Measurements from ENCODE around the gene ZNF474.
A peak's percentile ranks its signal among the peaks of the same experiment; 100 is the strongest.

Gene ZNF474

GRCh38 chr5:122110987-122111386 lies 18.4 kb upstream of the ZNF474 start:
- no peak overlapping the region for H3K27ac Mint-ChIP-seq
- peaks cover 3% of the 10 kb centered on the region for H3K27me3 Mint-ChIP-seq
- no peaks in the 10 kb centered on the region for H3K36me3 Mint-ChIP-seq
- H3K9me3 Mint-ChIP-seq: no peaks in the 10 kb centered on the region
- H3K4me1 Mint-ChIP-seq: no peaks in the 10 kb centered on the region
- no peak overlapping the region for H3K4me3 Mint-ChIP-seq

DNA sequence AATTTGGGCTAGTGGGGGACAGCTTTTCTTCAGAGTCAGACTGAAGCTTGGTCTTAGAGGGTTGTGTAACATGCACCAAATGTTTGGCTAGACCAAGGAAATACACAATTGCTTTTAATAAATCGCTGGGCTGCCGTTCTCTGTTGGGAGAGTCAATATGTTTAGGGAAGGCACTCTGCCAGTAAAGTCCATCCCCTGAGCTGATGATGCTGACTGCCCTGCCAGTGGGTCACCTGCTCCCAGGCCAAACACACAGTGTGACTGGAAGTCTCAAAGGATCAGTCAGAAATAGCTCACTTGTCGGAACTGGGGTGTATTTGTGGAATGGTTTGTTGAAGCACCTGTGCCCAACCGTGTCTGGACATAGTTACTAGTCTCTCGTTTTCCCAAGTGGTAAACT lies 17.9 kb upstream of the ZNF474 start:
- Mint-ChIP-seq H3K27me3 (peaks cover 3% of the 10 kb centered on the region), H3K27ac (no peak overlapping the region), H3K36me3 (no peaks in the 10 kb centered on the region), H3K4me1 (no peaks in the 10 kb centered on the region), H3K4me3 (no peak overlapping the region), H3K9me3 (no peaks in the 10 kb centered on the region)

DNA sequence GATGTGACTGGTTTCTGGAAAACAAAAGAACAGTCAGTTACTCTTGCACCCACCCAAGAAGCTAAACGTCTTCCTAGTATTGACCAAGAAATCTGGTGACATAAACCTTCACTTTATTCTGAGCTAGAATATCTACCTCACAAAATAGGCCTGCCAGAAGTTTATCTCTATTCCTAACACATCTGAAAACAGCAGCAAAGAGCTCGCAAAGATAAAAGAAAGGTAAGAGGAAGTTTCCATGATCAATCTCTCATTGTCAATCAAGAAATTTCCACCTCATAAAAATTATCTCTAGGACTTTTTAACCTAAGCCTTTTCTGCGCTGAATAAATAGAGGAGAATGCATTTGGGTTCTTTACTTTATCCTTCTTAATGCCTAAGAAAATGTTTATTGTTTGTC lies 17.3 kb upstream of the ZNF474 start:
- no peaks in the 10 kb centered on the region for H3K4me1 Mint-ChIP-seq
- no peaks in the 10 kb centered on the region for H3K9me3 Mint-ChIP-seq
- H3K27ac Mint-ChIP-seq: no peak overlapping the region

DNA sequence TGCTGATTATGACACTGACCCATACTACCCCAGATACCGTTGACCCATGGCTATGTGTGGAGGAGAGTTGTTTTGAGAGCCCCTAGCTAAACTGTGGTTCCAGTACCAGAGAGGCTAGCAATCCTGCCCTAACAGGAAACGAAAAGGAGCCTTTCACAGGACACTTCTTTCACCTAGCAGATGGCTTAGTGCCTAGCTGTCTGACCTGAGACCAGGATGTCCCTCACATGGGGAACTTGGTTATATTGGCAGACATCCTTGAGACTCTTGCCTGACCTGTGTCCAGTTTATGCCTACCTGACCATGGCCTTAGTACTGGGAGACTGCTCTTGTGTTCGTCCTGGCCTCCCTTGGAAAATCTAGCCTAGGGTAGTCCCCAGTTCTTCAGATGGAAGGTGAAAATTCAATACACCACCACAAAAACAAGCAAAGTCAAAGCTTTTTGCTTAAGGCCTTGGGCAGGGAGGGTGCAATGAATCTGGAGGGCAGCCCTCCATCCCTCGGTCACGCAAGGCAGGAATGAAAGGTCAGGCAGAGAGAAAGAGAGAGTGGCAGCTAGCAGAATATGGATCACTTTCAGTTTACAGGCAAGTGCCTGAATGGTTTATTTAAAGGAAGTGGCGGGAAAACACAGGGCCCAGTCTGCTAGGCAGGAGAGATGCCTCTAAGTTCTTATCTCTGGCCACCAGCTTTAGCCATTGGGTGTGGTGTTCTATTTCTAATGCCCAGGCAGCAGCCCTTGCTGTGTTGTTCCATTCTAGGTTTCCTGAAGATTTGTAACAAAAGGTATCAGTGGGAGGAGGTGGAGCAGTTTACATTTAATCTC lies 16.4 kb upstream of the ZNF474 start:
- H3K36me3 Mint-ChIP-seq: no peaks in the 10 kb centered on the region
- no peaks in the 10 kb centered on the region for H3K4me1 Mint-ChIP-seq
- no peaks in the 10 kb centered on the region for H3K9me3 Mint-ChIP-seq
- peaks cover 1% of the 10 kb centered on the region for H3K27me3 Mint-ChIP-seq
- H3K4me3 Mint-ChIP-seq: no peak overlapping the region
- H3K27ac Mint-ChIP-seq: no peak overlapping the region

More for the DNA sequence above, 17.3 kb upstream of the ZNF474 start:
- H3K27me3 Mint-ChIP-seq: peaks cover 1% of the 10 kb centered on the region
- no peaks in the 10 kb centered on the region for H3K36me3 Mint-ChIP-seq
- no peak overlapping the region for H3K4me3 Mint-ChIP-seq

GRCh38 chr5:122114501-122114900 lies 14.8 kb upstream of the ZNF474 start:
- Mint-ChIP-seq H3K9me3 (no peaks in the 10 kb centered on the region), H3K27me3 (peaks cover 1% of the 10 kb centered on the region), H3K4me1 (no peaks in the 10 kb centered on the region), H3K27ac (no peak overlapping the region), H3K36me3 (no peaks in the 10 kb centered on the region), H3K4me3 (no peak overlapping the region)

- no peak overlapping the region for H3K27ac Mint-ChIP-seq
- H3K4me3 Mint-ChIP-seq: no peak overlapping the region
- no peaks in the 10 kb centered on the region for H3K36me3 Mint-ChIP-seq
- H3K4me1 Mint-ChIP-seq: no peaks in the 10 kb centered on the region
- H3K27me3 Mint-ChIP-seq: peaks cover 3% of the 10 kb centered on the region
- no peaks in the 10 kb centered on the region for H3K9me3 Mint-ChIP-seq
Measured at GRCh38 chr5:122118356-122118948, 10.9 kb upstream of the ZNF474 start.

DNA sequence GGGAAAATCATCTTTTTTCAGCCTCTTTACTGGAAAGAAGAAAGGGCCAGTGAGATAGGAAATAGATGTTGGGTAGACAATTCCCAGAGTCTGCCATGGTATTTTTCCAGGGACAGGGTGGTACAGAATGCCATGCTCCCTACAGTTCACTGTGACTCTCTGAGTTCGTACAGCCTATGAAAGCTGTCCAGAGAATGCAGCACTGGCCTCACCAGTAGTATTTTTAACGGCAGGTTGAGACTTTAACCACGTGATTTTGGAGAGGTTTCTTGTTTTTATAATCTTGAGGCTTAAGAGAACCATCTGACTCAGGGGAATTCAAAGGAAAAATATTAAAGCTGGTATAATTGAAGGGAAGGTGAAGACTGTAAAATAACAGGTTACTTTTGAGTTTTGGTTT lies 10.1 kb upstream of the ZNF474 start:
- Mint-ChIP-seq H3K4me1 (no peaks in the 10 kb centered on the region), H3K27ac (no peak overlapping the region), H3K4me3 (no peak overlapping the region), H3K27me3 (peaks cover 3% of the 10 kb centered on the region), H3K36me3 (no peaks in the 10 kb centered on the region), H3K9me3 (no peaks in the 10 kb centered on the region)

GRCh38 chr5:122120493-122120892 lies 8.9 kb upstream of the ZNF474 start:
- no peaks in the 10 kb centered on the region for H3K36me3 Mint-ChIP-seq
- no peak overlapping the region for H3K27ac Mint-ChIP-seq
- H3K9me3 Mint-ChIP-seq: no peaks in the 10 kb centered on the region
- H3K4me3 Mint-ChIP-seq: no peak overlapping the region
- no peaks in the 10 kb centered on the region for H3K4me1 Mint-ChIP-seq
- H3K27me3 Mint-ChIP-seq: peaks cover 3% of the 10 kb centered on the region

GRCh38 chr5:122120957-122121356 lies 8.4 kb upstream of the ZNF474 start:
- Mint-ChIP-seq H3K4me3 (no peak overlapping the region), H3K27ac (no peak overlapping the region), H3K27me3 (peaks cover 3% of the 10 kb centered on the region), H3K4me1 (no peaks in the 10 kb centered on the region), H3K9me3 (no peaks in the 10 kb centered on the region), H3K36me3 (no peaks in the 10 kb centered on the region)

- H3K4me3 Mint-ChIP-seq: no peak overlapping the region
- H3K4me1 Mint-ChIP-seq: peaks cover 3% of the 10 kb centered on the region
- H3K27me3 Mint-ChIP-seq: peaks cover 3% of the 10 kb centered on the region
- no peaks in the 10 kb centered on the region for H3K9me3 Mint-ChIP-seq
- H3K27ac Mint-ChIP-seq: no peak overlapping the region
- H3K36me3 Mint-ChIP-seq: no peaks in the 10 kb centered on the region
Measured at GRCh38 chr5:122121479-122122465, 7.6 kb upstream of the ZNF474 start.

DNA sequence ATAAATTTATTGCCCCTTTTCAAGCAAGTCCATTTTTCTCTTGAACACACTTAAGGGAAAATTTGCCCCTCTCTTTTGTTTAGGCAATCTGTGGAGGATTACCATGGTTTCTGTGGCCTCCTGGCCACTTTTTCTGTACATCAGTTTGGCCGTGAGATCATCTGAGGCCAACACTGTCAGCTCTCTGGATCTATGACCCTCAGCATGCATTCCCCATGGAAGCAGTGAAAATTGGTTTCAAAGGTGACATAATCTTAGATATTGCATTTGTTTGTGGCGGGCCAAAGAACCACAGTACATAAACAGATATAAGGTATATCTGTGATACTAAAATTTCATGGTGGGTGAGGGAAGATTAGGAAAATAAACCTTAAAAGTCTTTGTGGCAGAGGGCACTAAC lies 4.6 kb upstream of the ZNF474 start:
- peaks cover 1% of the 10 kb centered on the region for H3K27me3 Mint-ChIP-seq
- peaks cover 3% of the 10 kb centered on the region for H3K4me1 Mint-ChIP-seq
- H3K27ac Mint-ChIP-seq: no peak overlapping the region
- H3K4me3 Mint-ChIP-seq: no peak overlapping the region
- no peaks in the 10 kb centered on the region for H3K9me3 Mint-ChIP-seq
- H3K36me3 Mint-ChIP-seq: no peaks in the 10 kb centered on the region

DNA sequence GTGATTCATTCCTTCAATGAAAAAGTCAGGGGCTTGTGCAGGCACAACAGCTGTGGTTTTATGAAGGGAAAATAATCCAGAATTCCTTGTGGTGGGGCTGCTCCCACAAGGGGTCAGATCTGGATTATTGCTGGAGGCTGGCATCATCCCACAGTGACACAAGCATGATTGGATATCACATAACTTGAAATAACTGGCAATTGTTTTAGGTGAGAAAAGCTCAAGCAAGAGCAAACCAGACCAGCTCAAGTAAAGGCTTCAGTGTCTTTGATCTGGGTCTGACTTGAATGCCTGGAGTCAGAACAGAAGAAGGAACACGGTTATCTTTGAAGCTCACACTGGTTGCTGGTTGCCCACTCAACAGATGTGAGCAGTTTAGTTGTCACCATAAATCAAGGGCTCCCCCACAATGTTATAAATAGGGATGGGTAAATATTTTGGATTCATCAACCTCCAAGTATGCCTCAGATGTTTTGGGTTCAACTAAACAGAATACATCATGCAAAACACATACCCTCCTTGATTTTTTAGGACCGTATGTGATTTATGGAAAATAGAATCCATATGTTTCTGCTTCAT lies 3.1 kb upstream of the ZNF474 start:
- H3K9me3 Mint-ChIP-seq: no peaks in the 10 kb centered on the region
- H3K4me1 Mint-ChIP-seq: peaks cover 3% of the 10 kb centered on the region
- no peak overlapping the region for H3K27ac Mint-ChIP-seq
- no peaks in the 10 kb centered on the region for H3K36me3 Mint-ChIP-seq
- H3K4me3 Mint-ChIP-seq: no peak overlapping the region
- no peaks in the 10 kb centered on the region for H3K27me3 Mint-ChIP-seq

DNA sequence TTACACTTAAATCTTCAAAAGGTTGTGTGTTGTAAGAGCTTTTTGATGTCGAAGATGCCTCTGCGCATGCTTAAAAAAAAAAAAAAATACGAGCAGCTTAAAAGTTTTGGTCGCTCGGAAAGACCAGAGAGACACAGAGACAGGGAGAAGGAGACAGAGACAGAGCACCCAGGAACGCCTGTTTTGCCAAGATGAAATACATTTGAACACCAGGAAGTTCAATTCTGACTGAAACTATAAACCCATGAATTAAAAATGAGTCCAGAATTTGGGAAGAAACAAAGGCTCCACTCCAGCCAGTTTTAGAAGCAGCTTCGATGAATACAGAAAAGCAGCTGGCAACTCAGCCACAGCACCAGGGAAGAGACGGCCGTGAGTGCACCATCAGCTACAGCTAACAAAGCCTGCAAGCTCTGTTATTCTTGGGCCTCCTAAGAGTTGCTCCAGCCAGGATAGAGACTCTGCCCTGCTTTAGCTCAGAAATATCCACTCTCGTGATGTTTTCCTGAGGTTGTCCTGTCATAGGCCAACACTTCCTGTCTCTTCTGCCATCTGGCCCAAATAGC lies 2.5 kb upstream of the ZNF474 start:
- Mint-ChIP-seq H3K4me3 (no peak overlapping the region), H3K4me1 (peaks cover 3% of the 10 kb centered on the region)

DNA sequence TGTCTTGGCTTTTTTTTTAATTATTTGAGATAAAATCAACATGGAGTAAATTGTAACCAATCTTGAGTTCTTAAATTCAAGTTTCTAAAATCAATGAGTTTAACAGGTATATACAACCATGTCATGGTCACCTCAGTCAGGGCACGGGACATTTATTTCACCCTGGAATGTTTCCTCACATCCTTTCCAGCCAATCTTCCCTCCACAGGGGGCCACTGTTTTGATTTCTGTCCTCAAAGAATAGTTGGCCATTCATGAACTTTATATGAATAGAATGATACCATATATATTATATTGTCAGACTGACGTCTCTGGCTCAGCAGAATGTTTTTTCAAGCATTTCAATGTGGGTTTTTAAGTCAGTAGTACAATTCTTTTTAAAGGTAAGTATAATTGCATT lies 806 bp downstream of the ZNF474 start:
- Mint-ChIP-seq H3K27ac (no peak overlapping the region), H3K4me3 (no peak overlapping the region), H3K27me3 (peaks cover 2% of the 10 kb centered on the region), H3K9me3 (no peaks in the 10 kb centered on the region), H3K4me1 (peaks cover 3% of the 10 kb centered on the region), H3K36me3 (no peaks in the 10 kb centered on the region)

More for the DNA sequence above, 2.5 kb upstream of the ZNF474 start:
- Mint-ChIP-seq H3K36me3 (no peaks in the 10 kb centered on the region), H3K27me3 (no peaks in the 10 kb centered on the region), H3K27ac (no peak overlapping the region), H3K9me3 (no peaks in the 10 kb centered on the region)

- no peak overlapping the region for H3K27ac Mint-ChIP-seq
- H3K9me3 Mint-ChIP-seq: no peaks in the 10 kb centered on the region
- peak overlapping the region; percentile 12 for H3K4me3 Mint-ChIP-seq
- peaks cover 2% of the 10 kb centered on the region for H3K27me3 Mint-ChIP-seq
- peaks cover 19% of the 10 kb centered on the region for H3K4me1 Mint-ChIP-seq
- no peaks in the 10 kb centered on the region for H3K36me3 Mint-ChIP-seq
Measured at GRCh38 chr5:122137702-122138101, 8.4 kb downstream of the ZNF474 start.
